Fibroblast of skin of right biceps (primary cell): ENCODE data around the gene C7orf25.

Experiments
- DNase-seq: peaks from one replicate; pipeline ENCODE4 v3.0.0-alpha.2; 2013

Gene C7orf25

DNA sequence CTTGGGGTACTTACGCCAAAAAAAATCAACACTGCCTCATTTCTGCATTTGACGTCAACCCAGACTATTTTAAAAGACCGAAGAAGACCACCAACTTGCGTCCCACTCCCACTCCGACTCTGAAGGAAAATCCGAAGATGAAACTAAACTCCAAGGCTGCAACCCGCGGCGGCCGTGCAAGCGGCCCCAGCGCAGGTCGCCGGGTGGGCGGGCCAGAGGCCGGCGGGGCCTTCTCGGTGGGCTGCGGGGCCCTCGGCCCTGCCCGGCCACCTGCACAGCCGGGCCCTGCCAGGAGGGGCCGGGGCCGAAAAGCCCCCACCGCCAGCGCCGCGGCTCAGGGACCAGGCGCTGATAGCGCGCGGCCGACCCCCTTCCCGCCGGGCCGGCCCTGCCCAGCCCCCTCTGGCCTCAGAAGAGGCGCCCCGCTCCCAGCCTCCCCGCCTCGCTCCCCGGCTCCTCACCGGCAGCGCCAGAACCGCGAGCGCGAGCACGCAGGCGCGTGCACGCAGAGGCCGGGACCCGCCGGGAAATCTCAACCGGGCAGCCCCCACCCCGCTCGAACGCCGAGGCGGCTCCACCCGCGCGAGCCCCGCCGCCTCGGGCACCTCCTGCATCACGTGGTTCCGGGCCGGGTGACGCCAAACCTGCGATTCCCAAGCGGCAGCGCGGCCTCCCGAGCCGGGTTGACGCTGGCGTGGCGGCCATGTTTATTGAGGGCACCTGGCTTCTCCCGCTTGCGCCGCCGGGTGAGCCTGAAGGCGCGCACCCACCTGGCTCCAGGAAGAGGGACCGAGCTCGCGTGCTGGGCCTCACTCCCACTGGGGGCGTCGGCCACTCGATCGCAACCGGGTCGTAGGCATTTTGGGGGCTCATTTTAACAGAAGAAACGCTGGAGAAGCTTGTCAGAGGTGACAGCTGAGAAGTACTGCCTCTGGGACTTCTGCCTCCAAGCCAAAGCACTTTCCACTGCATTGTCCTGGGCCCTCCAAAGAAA is at the start of gene C7orf25:
Gene C7orf25, minus strand, starts transcription at position 617 of the 994 bp plus-strand sequence. CDS start 1,170 bp downstream, outside the sequence.
- peak; percentile 96 for DNase-seq

DNA sequence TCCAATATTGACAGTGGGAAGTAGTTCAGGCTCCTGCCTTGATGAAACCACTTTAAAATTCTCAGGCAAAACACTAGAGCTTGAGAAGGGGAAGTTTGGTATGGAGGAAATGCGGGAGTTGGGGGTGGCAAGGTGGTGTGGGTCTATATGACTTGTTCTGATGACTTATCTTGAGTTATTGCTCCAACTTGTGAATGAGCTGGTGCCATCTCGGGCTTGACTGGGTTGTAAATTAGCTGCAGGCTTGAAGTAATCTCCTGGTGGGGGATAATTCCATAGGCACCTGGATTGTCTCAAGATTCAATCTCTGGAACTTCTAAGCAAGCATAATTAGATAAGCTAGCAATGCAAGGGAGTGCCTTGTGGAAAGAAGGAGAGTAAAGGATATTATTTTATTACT is 49.3 kb upstream of the C7orf25 start:
- DNase-seq: no peak

GRCh38 chr7:42960762-42961161 is 48.9 kb upstream of the C7orf25 start:
- no peak for DNase-seq

- DNase-seq: no peak
These were observed 47.7 kb upstream of the C7orf25 start for GRCh38 chr7:42959549-42959948.

DNA sequence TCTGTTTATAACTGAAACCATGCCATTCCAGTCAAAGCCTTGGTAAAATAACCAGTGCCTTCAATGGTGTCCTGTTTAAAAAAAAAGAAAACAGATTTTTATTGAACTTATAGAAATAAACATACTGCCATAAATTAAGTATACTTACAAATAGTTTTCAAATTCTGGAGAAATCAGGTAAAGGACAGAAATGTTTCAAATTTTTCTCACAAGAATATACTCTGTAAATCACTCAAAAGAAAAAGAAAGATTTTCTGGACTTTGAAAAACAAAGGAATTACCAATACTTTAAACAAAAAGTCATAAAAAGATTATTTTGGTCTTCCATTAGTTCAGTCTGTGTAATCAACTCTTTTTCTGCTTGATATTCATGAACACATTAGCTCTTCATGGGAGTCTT is 44.2 kb upstream of the C7orf25 start:
- DNase-seq: no peak

GRCh38 chr7:42953994-42954393 is 42.1 kb upstream of the C7orf25 start:
- DNase-seq: no peak

GRCh38 chr7:42952328-42952727 is 40.5 kb upstream of the C7orf25 start:
- no peak for DNase-seq

DNA sequence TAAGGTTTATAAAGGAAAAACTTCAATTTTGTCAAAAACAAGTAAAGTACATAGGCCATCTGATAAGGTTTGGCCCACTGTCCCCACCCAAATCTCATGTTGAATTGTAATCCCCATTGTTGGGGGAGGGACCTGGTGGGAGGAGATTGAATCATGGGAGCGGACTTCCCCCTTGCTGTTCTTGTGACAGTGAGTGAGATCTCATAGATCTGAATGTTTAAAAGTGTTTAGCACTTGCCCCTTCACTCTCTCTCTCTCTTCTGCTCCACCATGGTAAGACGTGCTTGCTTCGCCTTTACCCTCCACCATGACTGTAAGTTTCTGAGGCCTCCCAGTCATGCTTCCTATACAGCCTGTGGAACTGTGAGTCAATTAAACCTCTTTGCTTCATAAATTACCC is 38.5 kb upstream of the C7orf25 start:
- DNase-seq: no peak

DNA sequence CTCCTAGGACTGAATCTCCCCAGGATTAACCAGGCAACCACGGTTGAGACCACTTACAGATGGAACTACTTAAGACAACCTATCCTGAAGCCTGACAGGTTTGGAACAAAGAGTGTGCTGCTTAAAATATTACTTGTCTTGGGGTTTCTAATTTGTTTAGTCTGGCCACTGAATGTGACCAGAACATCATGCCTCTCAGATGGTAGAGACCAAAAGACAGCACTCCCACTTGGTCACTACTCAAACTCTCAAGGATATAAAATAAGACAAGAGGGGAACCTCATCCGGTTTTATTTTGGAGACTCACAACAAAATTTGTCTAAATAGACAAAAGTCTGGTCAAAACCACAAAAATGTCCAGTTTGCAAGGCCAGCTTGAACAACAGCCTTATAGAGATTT is 35.7 kb upstream of the C7orf25 start:
- DNase-seq: peak; percentile 20

- peak; percentile 19 for DNase-seq
These were observed 34.7 kb upstream of the C7orf25 start for GRCh38 chr7:42946627-42946950.

DNA sequence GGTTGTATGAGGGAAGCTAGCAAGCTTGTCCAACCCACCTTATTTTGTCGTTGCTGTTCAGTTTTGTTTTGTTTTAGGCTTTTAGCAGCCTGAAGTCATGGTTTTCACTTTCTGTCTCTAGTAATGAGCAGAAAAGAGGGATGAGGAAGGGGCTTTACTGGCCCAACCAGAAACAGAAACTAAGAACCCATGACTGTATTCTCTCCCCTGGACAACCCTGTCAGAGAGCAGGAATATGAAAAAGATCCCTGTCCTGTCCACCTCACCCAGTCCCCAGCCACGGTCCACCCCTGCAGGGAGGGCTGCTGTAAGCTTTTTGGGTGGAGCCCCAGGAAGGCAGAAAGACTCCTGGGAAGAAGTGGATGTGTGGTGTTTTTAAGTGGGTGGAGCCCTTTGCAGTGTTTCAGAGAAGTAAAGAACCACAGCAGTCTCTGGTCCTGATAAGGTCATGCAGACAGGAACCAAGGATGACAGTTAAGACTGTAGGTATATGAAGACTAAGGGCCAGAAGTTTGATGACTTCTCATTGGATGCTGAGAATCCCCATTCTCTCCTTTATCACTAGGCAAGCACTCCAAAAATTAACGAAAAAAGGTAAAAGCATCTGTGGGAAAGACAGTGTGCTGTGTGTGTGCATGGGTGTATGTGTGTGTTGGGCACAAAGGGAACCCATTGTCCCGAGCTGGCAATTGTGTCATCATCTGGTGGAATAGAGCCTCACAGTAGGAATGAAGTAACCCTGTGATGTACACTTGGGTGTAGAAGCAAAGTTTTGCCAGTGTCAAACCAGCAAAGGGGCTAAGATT is 34.2 kb upstream of the C7orf25 start:
- no peak for DNase-seq

DNA sequence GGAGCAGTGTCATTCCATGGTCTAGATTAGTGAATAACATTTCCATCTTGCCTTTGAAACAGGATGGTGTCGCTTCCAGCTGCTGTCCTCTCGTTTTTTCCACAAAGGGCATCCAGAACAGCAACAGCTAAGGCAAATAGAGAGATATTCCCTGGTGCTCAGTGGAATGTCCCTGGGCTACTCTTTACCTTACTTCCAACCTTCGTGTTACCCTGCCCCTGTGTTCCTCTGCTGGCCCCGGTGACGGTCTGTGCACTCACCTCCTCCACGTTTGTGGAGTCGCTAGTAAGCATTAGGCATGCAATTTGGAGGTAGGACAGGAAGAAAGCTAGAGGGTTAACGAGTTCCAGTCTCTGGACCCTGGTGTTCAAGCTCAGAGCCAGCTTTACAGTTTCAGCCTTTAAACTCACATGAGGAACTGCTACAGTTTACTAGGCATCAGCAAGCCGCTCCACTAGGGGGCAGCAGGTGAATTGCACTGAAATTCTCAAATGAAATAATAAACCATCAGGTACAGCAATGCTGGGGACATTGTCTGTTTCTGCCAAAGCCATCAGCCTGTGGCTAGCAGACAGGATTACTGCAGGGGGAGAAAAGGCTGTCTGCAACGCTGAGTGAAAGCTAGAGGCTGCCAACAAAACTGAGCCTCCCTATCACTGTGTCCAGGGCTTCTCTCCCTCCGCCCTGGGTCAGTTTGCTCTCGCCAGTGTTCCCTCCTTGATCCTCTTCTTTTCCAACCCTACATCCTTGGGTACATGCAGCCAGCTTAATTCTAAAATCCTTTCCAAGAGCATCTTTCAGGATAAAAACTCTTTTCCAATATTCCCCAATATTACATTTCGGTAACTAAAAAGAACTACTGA is 29.3 kb upstream of the C7orf25 start:
- DNase-seq: peak; percentile 80

DNA sequence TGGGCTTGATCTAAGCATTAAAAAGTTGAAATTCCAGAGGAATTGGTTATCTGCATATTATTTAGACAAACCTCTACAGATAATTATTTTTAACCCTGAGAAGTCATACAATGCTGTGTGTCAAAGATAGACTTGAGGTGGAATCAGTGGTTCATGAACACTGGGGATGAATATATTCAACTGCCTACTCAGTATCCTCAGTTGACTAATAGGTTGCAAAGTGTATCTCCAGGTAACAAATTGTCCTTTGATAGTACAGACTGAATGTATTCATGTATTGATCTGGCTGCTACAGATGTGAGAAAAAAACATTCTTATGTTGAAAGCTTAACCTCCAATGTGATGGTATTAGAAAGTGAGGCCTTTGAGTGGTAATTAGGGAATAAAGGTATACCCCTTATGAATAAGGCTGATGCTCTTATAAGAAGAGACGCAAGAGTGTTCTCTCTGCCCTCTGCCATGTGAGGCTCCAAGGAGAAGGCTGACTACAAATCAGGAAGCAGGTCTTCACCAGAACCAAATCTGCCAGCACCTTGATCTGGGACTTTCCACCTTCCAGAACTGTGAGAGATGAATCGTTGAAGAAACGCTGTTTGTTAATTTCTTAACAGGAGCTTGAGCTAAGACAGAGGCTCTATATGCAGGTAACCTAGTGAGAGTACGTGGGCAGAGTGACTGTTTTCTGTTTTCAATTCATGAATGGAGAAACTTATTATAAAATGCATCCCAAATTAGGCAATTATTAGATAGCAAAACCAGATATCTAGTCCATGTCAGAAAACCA is 27.8 kb upstream of the C7orf25 start:
- no peak for DNase-seq

DNA sequence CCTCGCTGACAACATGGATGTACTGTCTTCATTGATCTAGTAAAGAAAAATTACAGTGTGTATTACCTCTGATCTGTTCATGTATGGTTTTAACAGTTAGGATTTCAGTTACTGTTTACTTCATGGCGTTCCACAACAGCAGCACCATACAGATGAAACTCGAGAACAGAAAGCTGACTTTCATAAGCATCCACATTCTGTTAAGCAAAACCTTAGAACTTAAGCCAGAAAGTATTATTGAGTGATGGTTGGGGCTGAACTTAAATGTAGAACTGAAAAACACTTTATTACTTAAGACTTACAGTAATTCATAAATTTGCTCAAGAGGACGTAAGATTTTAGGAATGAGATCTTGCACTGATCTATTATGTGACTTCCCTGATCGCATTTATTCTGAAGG is 24.0 kb upstream of the C7orf25 start:
- no peak for DNase-seq

DNA sequence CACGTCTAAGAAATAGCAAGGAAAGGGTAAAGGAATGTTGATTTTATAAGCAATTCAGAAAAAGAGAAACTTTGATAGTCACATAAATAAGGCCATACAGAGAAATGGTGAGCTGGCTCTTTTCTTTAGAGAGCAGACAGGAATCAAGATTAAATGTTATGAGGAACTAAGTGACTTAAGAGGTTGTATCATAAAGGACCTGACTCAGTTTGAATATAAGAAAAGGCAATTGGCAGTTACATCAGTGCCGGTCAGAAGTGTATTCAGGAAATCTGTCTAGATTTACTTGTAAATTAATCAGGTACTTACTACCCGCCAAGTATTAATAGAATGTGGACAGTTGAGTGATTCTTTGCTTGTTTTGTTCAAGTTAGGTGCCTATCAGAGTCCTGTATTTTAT is 22.4 kb upstream of the C7orf25 start:
- no peak for DNase-seq

- peak; percentile 46 for DNase-seq
These were observed 21.1 kb upstream of the C7orf25 start for GRCh38 chr7:42932811-42933591.

DNA sequence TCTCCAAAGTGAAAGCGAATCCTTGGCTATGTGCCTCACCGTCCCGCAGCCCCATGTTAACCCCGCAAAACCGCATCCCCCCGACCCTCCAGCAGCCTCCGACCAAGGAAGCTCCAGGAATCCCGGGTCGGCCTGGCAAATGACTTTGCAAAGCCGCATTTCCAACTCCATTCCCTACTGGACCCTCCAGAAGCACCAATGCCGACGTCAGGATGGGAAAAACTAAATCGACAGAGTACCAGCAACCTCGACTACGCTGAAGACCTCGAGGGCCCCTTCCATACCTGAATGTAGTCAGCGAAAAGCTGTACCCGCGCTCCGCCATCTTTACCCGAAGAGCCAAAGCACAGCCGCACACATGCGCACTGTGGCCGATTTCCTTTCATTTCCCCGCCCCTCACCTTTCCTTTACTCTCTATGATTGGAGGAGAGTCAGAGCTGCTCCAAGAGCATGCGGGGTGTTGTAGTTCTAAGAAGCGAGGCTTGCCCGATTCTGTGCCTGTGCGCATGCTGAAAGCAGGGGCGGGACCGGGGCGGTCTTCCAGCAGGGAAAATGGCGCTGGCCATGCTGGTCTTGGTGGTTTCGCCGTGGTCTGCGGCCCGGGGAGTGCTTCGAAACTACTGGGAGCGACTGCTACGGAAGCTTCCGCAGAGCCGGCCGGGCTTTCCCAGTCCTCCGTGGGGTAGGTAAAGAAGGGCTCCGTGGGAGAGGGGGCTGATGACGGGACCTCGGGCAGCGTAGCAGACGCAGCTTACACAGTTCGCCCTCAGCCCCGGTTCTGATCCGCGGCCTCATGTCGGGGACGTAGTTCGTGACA is 20.2 kb upstream of the C7orf25 start, which contains the start of the genes MRPL32 and PSMA2:
Gene MRPL32, plus strand, starts transcription at position 543 of the 818 bp plus-strand sequence. Its CDS starts 11 bp downstream, at position 554.
Gene PSMA2, minus strand, starts transcription at position 341 of the 818 bp plus-strand sequence. Its CDS starts 16 bp downstream, at position 325.
- peak; percentile 98 for DNase-seq

GRCh38 chr7:42931447-42931833 is 19.6 kb upstream of the C7orf25 start:
- no peak for DNase-seq

GRCh38 chr7:42930889-42931288 is 19.0 kb upstream of the C7orf25 start:
- no peak for DNase-seq

DNA sequence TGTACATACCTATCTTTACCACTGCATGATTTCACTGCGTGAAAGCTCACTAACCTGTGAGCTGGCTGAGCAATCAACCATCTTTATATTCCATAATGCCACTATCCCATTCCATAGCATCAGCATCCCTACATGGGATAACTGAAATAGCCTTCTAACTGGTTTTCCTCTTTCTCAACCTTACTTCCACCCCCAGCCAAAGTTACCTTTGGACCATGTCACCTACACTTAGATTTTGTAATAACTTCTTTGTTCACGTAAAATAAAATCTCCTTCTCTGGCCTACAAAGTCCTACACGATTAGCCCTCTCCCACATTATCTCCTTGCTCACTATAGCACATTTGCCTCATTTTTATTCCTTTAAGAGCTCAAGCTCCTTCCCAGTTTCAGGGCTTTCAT is 17.6 kb upstream of the C7orf25 start:
- no peak for DNase-seq
